MM.1S (cell line): ENCODE results near the gene LRRC4C.
"Not testable (repeated sequence)": the region's sequence is repeated elsewhere in the genome, so short reads cannot be mapped to it uniquely, and the experiment has no call there.

Experiments
- DNase-seq: peaks from one replicate; pipeline ENCODE4 v3.0.0-alpha.2; 2015
- H2AFZ ChIP-seq: fragments of 300-600 bp; sonication (generic); 2 replicates; pipeline ENCODE4 v1.6.0; 2016; ENCODE audit warnings: antibody characterized with exemption, low read length
- H3F3A ChIP-seq: fragments of 300-600 bp; sonication (generic); 2 replicates; pipeline ENCODE4 v1.6.1; 2016; ENCODE audit warnings: mild to moderate bottlenecking, antibody characterized with exemption, low read length, moderate library complexity, mixed read lengths; ENCODE audit not compliant: insufficient read depth
- H3K27ac ChIP-seq: fragments of 300-600 bp; sonication (generic); 2 replicates; pipeline ENCODE4 v1.5.1; 2016; ENCODE audit warnings: mild to moderate bottlenecking, low read length
- H3K27me3 ChIP-seq: fragments of 300-600 bp; sonication (generic); replicated peaks from 2 replicates; pipeline ENCODE4 v1.6.0; 2016; ENCODE audit warnings: low read length; ENCODE audit not compliant: insufficient read depth
- H3K36me3 ChIP-seq: fragments of 300-600 bp; sonication (generic); replicated peaks from 2 replicates; pipeline ENCODE4 v1.6.1; 2016; ENCODE audit warnings: mild to moderate bottlenecking, low read length, mixed read lengths; ENCODE audit not compliant: insufficient read depth
- H3K4me1 ChIP-seq: fragments of 300-600 bp; sonication (generic); 2 replicates; pipeline ENCODE4 v1.6.1; 2016; ENCODE audit warnings: low read length, mixed read lengths
- H3K4me2 ChIP-seq: fragments of 300-600 bp; sonication (generic); 2 replicates; pipeline ENCODE4 v1.6.0; 2016; ENCODE audit warnings: low read depth, low read length
- H3K4me3 ChIP-seq: fragments of 300-600 bp; sonication (generic); 2 replicates; pipeline ENCODE4 v1.5.1; 2016; ENCODE audit warnings: low read length, mixed read lengths
- H3K79me2 ChIP-seq: fragments of 300-600 bp; sonication (generic); 2 replicates; pipeline ENCODE4 v1.6.1; 2016; ENCODE audit warnings: mixed run types, low read length, mixed read lengths
- H3K9ac ChIP-seq: fragments of 300-600 bp; sonication (generic); 2 replicates; pipeline ENCODE4 v1.6.1; 2016; ENCODE audit warnings: low read length, mixed read lengths
- H3K9me2 ChIP-seq: fragments of 300-600 bp; sonication (generic); replicated peaks from 2 replicates; pipeline ENCODE4 v1.6.1; 2016; ENCODE audit warnings: mild to moderate bottlenecking, low read length, mixed read lengths; ENCODE audit not compliant: insufficient read depth
- H3K9me3 ChIP-seq: fragments of 300-600 bp; sonication (generic); replicated peaks from 2 replicates; pipeline ENCODE4 v1.6.1; 2016; ENCODE audit warnings: mild to moderate bottlenecking, low read length, mixed read lengths; ENCODE audit not compliant: insufficient read depth
- H4K20me1 ChIP-seq: fragments of 300-600 bp; sonication (generic); 2 replicates; pipeline ENCODE4 v1.6.1; 2016; ENCODE audit warnings: mild to moderate bottlenecking, low read length, moderate library complexity, mixed read lengths; ENCODE audit not compliant: insufficient read depth
- EZH2 ChIP-seq: fragments of 300-600 bp; sonication (generic); optimal IDR thresholded peaks from 2 replicates; pipeline ENCODE3; 2017; ENCODE audit warnings: low read depth, mild to moderate bottlenecking, antibody characterized with exemption, low read length, mixed read lengths
- EZH2phosphoT487 ChIP-seq: fragments of 300-600 bp; sonication (generic); IDR thresholded peaks from 2 replicates; pipeline ENCODE4 v1.6.1; 2018; ENCODE audit warnings: antibody characterized with exemption, low read length
- TF ChIP-seq, protein P1 (sequence below): fragments of 300-600 bp; sonication (generic); IDR thresholded peaks from 2 replicates; pipeline ENCODE4 v1.5.1; 2016; ENCODE audit warnings: antibody characterized with exemption, low read length, mixed read lengths

LRRC4C gene

GRCh38 chr11:40544162-40544561 lies 915.3 kb downstream of the LRRC4C start:
- no peaks in the 10 kb centered on the region for H4K20me1 ChIP-seq
- no peaks in the 10 kb centered on the region for H3K9me2 ChIP-seq
- no peak for TF ChIP-seq EZH2
- no peak for TF ChIP-seq EZH2phosphoT487
- TF ChIP-seq, protein P1, sequence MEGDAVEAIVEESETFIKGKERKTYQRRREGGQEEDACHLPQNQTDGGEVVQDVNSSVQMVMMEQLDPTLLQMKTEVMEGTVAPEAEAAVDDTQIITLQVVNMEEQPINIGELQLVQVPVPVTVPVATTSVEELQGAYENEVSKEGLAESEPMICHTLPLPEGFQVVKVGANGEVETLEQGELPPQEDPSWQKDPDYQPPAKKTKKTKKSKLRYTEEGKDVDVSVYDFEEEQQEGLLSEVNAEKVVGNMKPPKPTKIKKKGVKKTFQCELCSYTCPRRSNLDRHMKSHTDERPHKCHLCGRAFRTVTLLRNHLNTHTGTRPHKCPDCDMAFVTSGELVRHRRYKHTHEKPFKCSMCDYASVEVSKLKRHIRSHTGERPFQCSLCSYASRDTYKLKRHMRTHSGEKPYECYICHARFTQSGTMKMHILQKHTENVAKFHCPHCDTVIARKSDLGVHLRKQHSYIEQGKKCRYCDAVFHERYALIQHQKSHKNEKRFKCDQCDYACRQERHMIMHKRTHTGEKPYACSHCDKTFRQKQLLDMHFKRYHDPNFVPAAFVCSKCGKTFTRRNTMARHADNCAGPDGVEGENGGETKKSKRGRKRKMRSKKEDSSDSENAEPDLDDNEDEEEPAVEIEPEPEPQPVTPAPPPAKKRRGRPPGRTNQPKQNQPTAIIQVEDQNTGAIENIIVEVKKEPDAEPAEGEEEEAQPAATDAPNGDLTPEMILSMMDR = no peak
- no peak overlapping the region for H3K4me3 ChIP-seq
- H3K27me3 ChIP-seq = no peaks in the 10 kb centered on the region
- no peaks in the 10 kb centered on the region for H3K79me2 ChIP-seq
- H3K36me3 ChIP-seq = no peaks in the 10 kb centered on the region
- no peak overlapping the region for H3K4me2 ChIP-seq
- H3K4me1 ChIP-seq = 0 out of 2 replicates have a peak, but pooled peaks cover 6% of the 10 kb centered on the region
- no peak overlapping the region for H3K9ac ChIP-seq
- H3K27ac ChIP-seq = no peak overlapping the region
- peak; percentile 44 for DNase-seq
- H3F3A ChIP-seq = no peaks in the 10 kb centered on the region
- no peak overlapping the region for H2AFZ ChIP-seq
- H3K9me3 ChIP-seq = no peaks in the 10 kb centered on the region

GRCh38 chr11:40542821-40543220 lies 916.6 kb downstream of the LRRC4C start:
- H3K9ac ChIP-seq = no peak overlapping the region
- H3K36me3 ChIP-seq = no peaks in the 10 kb centered on the region
- H3K4me1 ChIP-seq = 0 out of 2 replicates have a peak, but pooled peaks cover 6% of the 10 kb centered on the region
- H3K27ac ChIP-seq = no peak overlapping the region
- H3K79me2 ChIP-seq = no peaks in the 10 kb centered on the region
- H3K9me2 ChIP-seq = no peaks in the 10 kb centered on the region
- H3K27me3 ChIP-seq = no peaks in the 10 kb centered on the region
- H4K20me1 ChIP-seq = no peaks in the 10 kb centered on the region
- DNase-seq = no peak
- H3F3A ChIP-seq = no peaks in the 10 kb centered on the region
- no peak overlapping the region for H3K4me3 ChIP-seq
- no peak overlapping the region for H2AFZ ChIP-seq
- no peak overlapping the region for H3K4me2 ChIP-seq
- TF ChIP-seq EZH2phosphoT487 = no peak
- TF ChIP-seq, protein P1 = no peak
- no peak for TF ChIP-seq EZH2
- H3K9me3 ChIP-seq = no peaks in the 10 kb centered on the region

- no peaks in the 10 kb centered on the region for H3K9me2 ChIP-seq
- H3K4me2 ChIP-seq = no peak overlapping the region
- no peak overlapping the region for H3K9ac ChIP-seq
- TF ChIP-seq EZH2phosphoT487 (no peak), EZH2 (no peak)
- TF ChIP-seq, protein P1 = no peak
- no peaks in the 10 kb centered on the region for H3K9me3 ChIP-seq
- DNase-seq = no peak
- no peak overlapping the region for H2AFZ ChIP-seq
- H3K27ac ChIP-seq = no peak overlapping the region
- no peak overlapping the region for H3K4me3 ChIP-seq
- no peaks in the 10 kb centered on the region for H3K4me1 ChIP-seq
- H3K27me3 ChIP-seq = no peaks in the 10 kb centered on the region
- H3K79me2 ChIP-seq = no peaks in the 10 kb centered on the region
- H3K36me3 ChIP-seq = no peaks in the 10 kb centered on the region
- no peaks in the 10 kb centered on the region for H4K20me1 ChIP-seq
- H3F3A ChIP-seq = no peaks in the 10 kb centered on the region
Observed at GRCh38 chr11:40537734-40538133, 921.7 kb downstream of the LRRC4C start.

DNA sequence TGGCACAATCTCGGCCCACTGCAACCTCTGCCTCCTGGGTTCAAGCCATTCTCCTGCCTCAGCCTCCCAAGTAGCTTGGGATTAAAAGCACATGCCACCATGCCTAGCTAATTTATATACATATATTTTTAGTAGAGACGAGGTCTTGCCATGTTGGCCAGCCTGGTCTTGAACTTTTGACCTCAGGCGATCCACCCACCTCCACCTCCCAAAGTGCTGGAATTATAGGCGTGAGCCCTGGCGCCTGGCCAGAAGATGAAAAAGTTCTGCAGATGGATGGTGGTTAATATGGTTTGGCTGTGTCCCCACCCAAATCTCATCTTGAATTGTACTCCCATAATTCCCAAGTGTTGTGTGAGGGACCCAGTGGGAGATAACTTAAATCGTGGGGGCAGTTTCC lies 937.4 kb downstream of the LRRC4C start:
- not testable (repeated sequence) for H3F3A ChIP-seq, H3K27ac ChIP-seq, H3K36me3 ChIP-seq, H3K9me3 ChIP-seq, H3K4me3 ChIP-seq, H3K4me2 ChIP-seq, H3K4me1 ChIP-seq, H3K79me2 ChIP-seq, H3K9ac ChIP-seq, H3K27me3 ChIP-seq, DNase-seq, H4K20me1 ChIP-seq, H3K9me2 ChIP-seq, H2AFZ ChIP-seq
